Measurements from ENCODE around the gene NELL2. TPM values are rescaled to one million over a fixed set of nuclear protein-coding genes. Genes with fewer than 3 reads are reported as not detected.

Gene NELL2
- total and polyA plus RNA-seq, 9 of the 15 experiments (the other 6 are each of a cell fraction or from before 2014, with no cell fraction given), result 0.32 to 1.1 (median 0.53) TPM

- in situ Hi-C loops (cut with MboI) (no loop called here), intact Hi-C loops (cut with micrococcal nuclease) (no loop called here)
- Histone ChIP-seq H3K4me3 (no peak overlapping the region), H2AFZ (ENCODE audit: low read depth, low read length) (no peak overlapping the region), H3K9ac (ENCODE audit: insufficient read depth in 1 of 2, low read depth in 2 of 2, low read length in 2 of 2) (no peak overlapping the region), H3K9me1 (ENCODE audit: control insufficient read depth, insufficient read depth, low read length) (no peaks in the 10 kb centered on the region), H3K36me3 (ENCODE audit: control insufficient read depth, insufficient read depth, low read length) (no peaks in the 10 kb centered on the region), H3K4me1 (replicated peaks in 1 of 2; ENCODE audit: control insufficient read depth in 2 of 2, insufficient read depth in 2 of 2, low read length in 2 of 2) (no peaks in the 10 kb centered on the region), H3K9me3 (replicated peaks; ENCODE audit: control insufficient read depth, insufficient read depth, low read depth, low read length) (no peaks in the 10 kb centered on the region), H4K20me1 (replicated peaks; ENCODE audit: control insufficient read depth, insufficient read depth, low read length) (no peaks in the 10 kb centered on the region), H3K27me3 (ENCODE audit: control insufficient read depth in 2 of 2, insufficient read depth in 2 of 2, low read length in 2 of 2) (no peaks in the 10 kb centered on the region), H3K27ac (ENCODE audit: extremely low read depth, low read depth, low read length) (no peak overlapping the region), H3K79me2 (ENCODE audit: control insufficient read depth, insufficient read depth, low read length) (no peaks in the 10 kb centered on the region), H3K4me2 (ENCODE audit: insufficient read depth, low read length) (no peak overlapping the region)
- POLR2A ChIA-PET, result no interaction called here
- TF ChIP-seq CBFA2T3 (IDR thresholded peaks at IDR 0.05) (no peak), OTX1 (CRISPR knock-in tag; IDR thresholded peaks at IDR 0.05) (no peak), MAX (CRISPR knock-in tag; IDR thresholded peaks at IDR 0.05) (no peak), RBM25 (IDR thresholded peaks at IDR 0.05; ENCODE audit: low read depth, low read length, severe bottlenecking) (no peak), MTA1 (IDR thresholded peaks at IDR 0.05; ENCODE audit: borderline replicate concordance) (no peak), NBN (IDR thresholded peaks at IDR 0.05; ENCODE audit: low read depth) (no peak), HDAC8 (tag; IDR thresholded peaks at IDR 0.05) (no peak)
- no peak for FAIRE-seq
- ATAC-seq, result no peak
- BruUV-seq (replicated peaks), result no TSS peak
- DNase-seq (ENCODE audit: extremely low read depth in 1 of 4, low spot score in 3 of 4), result no peak
- CTCF ChIA-PET (ENCODE audit: low intra/inter-chr PET ratio), result no interaction called here
- WGBS (ENCODE audit: insufficient coverage, low coverage, missing lambda C conversion rate), result 0% methylated on average over 1 of the region's 1 CpG
Measured at GRCh38 chr12:44611538-44611937, 264.6 kb downstream of the NELL2 start.

GRCh38 chr12:44603701-44604100 is 272.4 kb downstream of the NELL2 start:
- H3K79me2 ChIP-seq (ENCODE audit: control insufficient read depth, insufficient read depth, low read length), result no peaks in the 10 kb centered on the region
- no peaks in the 10 kb centered on the region for H3K9me3 ChIP-seq (replicated peaks; ENCODE audit: control insufficient read depth, insufficient read depth, low read depth, low read length)
- POLR2A ChIA-PET, result no interaction called here
- H2AFZ ChIP-seq (ENCODE audit: low read depth, low read length), result no peak overlapping the region
- H4K20me1 ChIP-seq (replicated peaks; ENCODE audit: control insufficient read depth, insufficient read depth, low read length), result no peaks in the 10 kb centered on the region
- BruUV-seq (replicated peaks), result no TSS peak
- 0% methylated on average over 1 of the region's 1 CpG for WGBS (ENCODE audit: insufficient coverage, low coverage, missing lambda C conversion rate)
- H3K36me3 ChIP-seq (ENCODE audit: control insufficient read depth, insufficient read depth, low read length), result no peaks in the 10 kb centered on the region
- no peak for DNase-seq (ENCODE audit: extremely low read depth in 1 of 4, low spot score in 3 of 4)
- in situ Hi-C loops (cut with MboI), result no loop called here
- CTCF ChIA-PET (ENCODE audit: low intra/inter-chr PET ratio), result no interaction called here
- no peak overlapping the region for H3K9ac ChIP-seq (ENCODE audit: insufficient read depth in 1 of 2, low read depth in 2 of 2, low read length in 2 of 2)
- H3K4me1 ChIP-seq (replicated peaks in 1 of 2; ENCODE audit: control insufficient read depth in 2 of 2, insufficient read depth in 2 of 2, low read length in 2 of 2), result no peaks in the 10 kb centered on the region
- ATAC-seq, result no peak
- H3K4me2 ChIP-seq (ENCODE audit: insufficient read depth, low read length), result no peak overlapping the region
- no peak overlapping the region for H3K27ac ChIP-seq (ENCODE audit: extremely low read depth, low read depth, low read length)
- no peaks in the 10 kb centered on the region for H3K9me1 ChIP-seq (ENCODE audit: control insufficient read depth, insufficient read depth, low read length)
- no peak overlapping the region for H3K4me3 ChIP-seq
- TF ChIP-seq FOSL1 (tag; conservative IDR thresholded peaks at IDR 0.05) (no peak), ZKSCAN8 (CRISPR knock-in tag; IDR thresholded peaks at IDR 0.05) (no peak), ZNF23 (CRISPR knock-in tag; IDR thresholded peaks at IDR 0.05) (no peak), RAD21 (CRISPR knock-in tag; conservative IDR thresholded peaks at IDR 0.05 in 1 of 2, IDR thresholded peaks at IDR 0.05 in 1 of 2) (no peak), SP2 (IDR thresholded peaks at IDR 0.05; ENCODE audit: extremely low read depth, low read depth, low read length, poor library complexity, severe bottlenecking) (no peak)
- no peaks in the 10 kb centered on the region for H3K27me3 ChIP-seq (ENCODE audit: control insufficient read depth in 2 of 2, insufficient read depth in 2 of 2, low read length in 2 of 2)
- FAIRE-seq, result no peak
- intact Hi-C loops (cut with micrococcal nuclease), result no loop called here

Data from K562 (cell line).